Measurements from ENCODE around the gene ARHGAP4. TPM values are rescaled to one million over a fixed set of nuclear protein-coding genes. Genes with fewer than 3 reads are reported as not detected.

Gene ARHGAP4
- total RNA-seq, 2 donors from 2014 or later: 7.6 to 8.9 TPM

DNA sequence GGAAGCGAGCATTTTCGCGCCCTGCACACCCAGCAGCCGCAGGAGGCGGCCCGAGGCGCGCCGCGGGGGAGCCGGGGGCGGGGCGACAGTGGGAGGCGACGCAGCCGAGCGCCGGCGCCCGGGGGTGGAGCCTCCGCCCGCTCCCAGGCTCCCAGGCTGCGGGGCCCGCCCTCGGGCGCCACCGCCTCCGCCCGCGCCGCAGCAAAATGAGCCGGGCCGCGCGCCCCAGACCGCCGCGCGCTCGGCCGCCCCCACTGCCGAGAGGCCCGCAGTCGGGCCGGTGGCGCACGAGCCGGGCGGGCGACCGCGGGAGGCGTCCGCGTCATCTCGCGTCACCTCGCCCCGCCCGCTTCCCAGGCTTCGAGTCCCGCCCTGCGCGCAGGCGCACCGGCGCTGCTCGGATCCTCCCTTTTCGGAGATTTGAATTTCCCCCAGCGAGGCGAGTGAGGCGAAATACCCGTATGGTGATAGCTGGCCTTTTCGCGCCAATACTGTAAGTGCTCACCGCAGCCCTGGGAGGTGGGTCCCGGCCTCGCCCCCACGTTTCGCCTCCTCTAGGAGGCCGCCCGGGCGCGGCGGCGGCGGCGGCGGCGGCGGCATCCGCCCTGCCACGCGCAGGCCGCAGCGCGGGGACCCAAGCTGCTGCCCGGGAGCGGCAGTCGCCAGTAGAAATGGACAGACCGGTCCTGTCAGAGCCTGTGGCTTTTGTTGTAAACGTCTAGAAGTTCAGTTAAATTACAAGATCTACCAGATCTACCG, 46.5 kb upstream of the ARHGAP4 start, which contains the start of gene TMEM187:
TSS of gene TMEM187 (plus strand) at position 387 of the 759 bp plus-strand sequence. CDS start 9,309 bp downstream, outside the sequence.
- DNase-seq (ENCODE audit: low spot score): peak; percentile 89
- Histone ChIP-seq H3K4me3 (peak within 1 kb of the TSS; percentile 68 to 71), H3K9me3 (no peaks in the 10 kb centered on the region), H3K36me3 (no peaks in the 10 kb centered on the region), H3K27me3 (no peaks in the 10 kb centered on the region), H3K27ac (peak within 1 kb of the TSS; percentile 97 to 99), H3K4me1 (peaks cover 0 to 44% of the 10 kb centered on the region in 2 donors)
- TF ChIP-seq, protein P1, sequence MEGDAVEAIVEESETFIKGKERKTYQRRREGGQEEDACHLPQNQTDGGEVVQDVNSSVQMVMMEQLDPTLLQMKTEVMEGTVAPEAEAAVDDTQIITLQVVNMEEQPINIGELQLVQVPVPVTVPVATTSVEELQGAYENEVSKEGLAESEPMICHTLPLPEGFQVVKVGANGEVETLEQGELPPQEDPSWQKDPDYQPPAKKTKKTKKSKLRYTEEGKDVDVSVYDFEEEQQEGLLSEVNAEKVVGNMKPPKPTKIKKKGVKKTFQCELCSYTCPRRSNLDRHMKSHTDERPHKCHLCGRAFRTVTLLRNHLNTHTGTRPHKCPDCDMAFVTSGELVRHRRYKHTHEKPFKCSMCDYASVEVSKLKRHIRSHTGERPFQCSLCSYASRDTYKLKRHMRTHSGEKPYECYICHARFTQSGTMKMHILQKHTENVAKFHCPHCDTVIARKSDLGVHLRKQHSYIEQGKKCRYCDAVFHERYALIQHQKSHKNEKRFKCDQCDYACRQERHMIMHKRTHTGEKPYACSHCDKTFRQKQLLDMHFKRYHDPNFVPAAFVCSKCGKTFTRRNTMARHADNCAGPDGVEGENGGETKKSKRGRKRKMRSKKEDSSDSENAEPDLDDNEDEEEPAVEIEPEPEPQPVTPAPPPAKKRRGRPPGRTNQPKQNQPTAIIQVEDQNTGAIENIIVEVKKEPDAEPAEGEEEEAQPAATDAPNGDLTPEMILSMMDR (IDR thresholded peaks at IDR 0.05): no peak

DNA sequence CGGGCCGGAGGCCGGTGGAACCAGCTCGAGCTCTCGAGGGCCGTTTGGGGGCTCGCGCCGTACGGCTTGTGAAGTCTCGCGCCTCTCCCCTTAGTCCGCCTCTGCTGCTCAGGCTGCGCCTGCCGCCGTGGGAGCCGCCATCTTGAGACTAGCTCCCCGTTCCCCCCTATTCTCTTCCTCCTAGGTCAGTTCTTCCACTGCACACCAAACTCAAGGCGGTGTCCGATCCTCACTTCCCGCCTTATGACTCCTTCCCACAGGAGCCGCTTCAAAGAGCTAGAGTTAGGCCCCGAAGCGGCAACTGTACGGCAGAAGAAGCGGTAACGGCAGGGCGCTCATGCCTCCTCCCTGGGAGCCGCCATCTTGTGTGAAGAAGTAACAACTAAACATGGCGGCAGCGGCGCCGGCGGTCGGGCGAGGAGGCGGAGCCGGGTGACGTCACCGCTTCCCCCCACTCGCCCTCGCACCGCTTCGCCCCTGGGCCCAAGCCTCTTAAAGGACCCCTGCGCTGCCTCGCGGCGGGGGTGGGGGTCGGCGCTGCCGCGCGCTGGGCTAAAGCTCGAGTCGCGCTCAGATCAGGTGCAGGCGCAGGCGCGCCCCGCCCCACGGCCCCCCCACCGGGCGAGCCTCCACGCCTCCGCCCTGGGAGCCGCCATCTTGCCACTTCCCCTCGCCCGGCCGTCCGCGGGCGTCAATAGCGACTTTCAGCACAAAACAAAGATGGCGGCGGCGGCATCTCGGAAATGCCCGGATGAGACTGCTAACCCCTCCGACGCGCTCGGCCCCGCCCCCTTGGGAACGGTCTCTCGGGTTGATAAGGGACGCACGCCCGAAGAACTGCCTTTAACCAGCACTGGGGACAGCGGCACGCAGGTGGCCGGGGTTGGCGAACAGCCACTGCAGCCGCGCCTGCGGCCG, 45.6 kb upstream of the ARHGAP4 start, which contains the start of gene HCFC1:
TSS of gene HCFC1 (minus strand) at position 369 of the 918 bp plus-strand sequence. CDS start 978 bp downstream, outside the sequence.
- Histone ChIP-seq H3K36me3 (no peaks in the 10 kb centered on the region), H3K27ac (peak within 1 kb of the TSS; percentile 97 to 99), H3K4me1 (peaks cover 0 to 53% of the 10 kb centered on the region in 2 donors), H3K9me3 (no peaks in the 10 kb centered on the region), H3K27me3 (no peaks in the 10 kb centered on the region), H3K4me3 (peak within 1 kb of the TSS; percentile 68 to 71)
- peak; percentile 95 for DNase-seq (ENCODE audit: low spot score)
- TF ChIP-seq, protein P1 (IDR thresholded peaks at IDR 0.05): no peak

DNA sequence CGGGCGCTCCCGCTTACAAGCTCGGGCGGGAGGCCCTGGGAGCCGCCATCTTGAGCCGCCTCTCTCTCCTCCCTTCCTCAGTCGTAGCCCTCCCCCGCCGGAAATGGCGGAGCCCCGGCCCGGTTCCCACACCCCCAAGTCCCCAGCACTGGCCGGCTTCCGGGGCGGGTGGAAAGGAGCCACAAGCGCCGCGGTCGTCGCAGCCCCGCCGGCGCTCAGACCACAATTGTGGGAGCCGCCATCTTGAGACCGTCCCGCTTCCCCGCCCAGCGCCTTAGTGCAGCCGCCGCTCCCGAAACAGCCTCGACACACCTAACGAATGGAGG, 45.0 kb upstream of the ARHGAP4 start:
- Histone ChIP-seq H3K27me3 (no peaks in the 10 kb centered on the region), H3K27ac (peak overlapping the region; percentile 97 to 99), H3K36me3 (no peaks in the 10 kb centered on the region), H3K9me3 (no peaks in the 10 kb centered on the region), H3K4me3 (peak overlapping the region; percentile 68 to 71), H3K4me1 (peaks cover 0 to 59% of the 10 kb centered on the region in 2 donors)
- DNase-seq (ENCODE audit: low spot score): peak; percentile 87
- TF ChIP-seq, protein P1 (IDR thresholded peaks at IDR 0.05): no peak

DNA sequence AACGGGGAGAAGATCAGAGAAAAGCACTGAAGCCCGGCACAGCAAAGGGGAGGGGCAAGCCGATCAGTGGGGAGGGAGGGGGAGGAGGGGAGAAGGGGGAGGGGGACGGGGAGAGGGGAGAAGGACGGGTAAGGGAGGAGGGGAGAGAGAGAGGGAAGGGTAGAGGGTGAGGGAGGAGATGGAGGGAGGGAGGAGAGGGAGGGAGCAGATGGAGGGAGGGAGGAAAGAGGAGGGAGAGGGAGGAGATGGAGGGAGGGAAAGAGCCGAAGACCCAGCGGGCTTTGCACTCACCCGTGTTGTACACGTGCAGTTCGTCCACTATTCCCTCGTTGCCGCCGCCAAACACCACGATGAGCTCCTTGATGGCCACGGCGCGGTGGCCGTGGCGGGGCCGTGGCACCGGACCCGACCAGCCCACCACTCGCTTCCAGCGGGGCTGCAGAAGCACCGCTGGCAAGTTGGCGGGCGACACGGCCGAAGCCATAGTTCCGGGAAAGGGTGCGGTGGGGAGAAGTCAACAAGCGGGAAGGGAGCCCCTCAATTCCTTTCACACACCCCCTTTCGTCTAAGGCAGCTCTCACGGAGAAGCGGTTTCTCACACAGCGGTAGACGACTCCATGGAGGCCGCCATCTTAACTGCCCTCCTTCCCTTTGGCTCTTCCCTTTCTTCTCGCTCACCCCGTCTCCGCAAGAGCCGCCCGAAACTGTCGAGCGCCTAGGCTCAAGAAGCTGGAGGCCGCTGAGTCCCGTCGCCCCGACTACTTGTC, 44.5 kb upstream of the ARHGAP4 start:
- Histone ChIP-seq H3K27me3 (no peaks in the 10 kb centered on the region), H3K4me1 (peaks cover 0 to 63% of the 10 kb centered on the region in 2 donors), H3K4me3 (peak overlapping the region; percentile 68 to 71), H3K9me3 (no peaks in the 10 kb centered on the region), H3K27ac (peak overlapping the region; percentile 97 to 99), H3K36me3 (no peaks in the 10 kb centered on the region)
- TF ChIP-seq, protein P1 (IDR thresholded peaks at IDR 0.05): no peak
- no peak for DNase-seq (ENCODE audit: low spot score)

DNA sequence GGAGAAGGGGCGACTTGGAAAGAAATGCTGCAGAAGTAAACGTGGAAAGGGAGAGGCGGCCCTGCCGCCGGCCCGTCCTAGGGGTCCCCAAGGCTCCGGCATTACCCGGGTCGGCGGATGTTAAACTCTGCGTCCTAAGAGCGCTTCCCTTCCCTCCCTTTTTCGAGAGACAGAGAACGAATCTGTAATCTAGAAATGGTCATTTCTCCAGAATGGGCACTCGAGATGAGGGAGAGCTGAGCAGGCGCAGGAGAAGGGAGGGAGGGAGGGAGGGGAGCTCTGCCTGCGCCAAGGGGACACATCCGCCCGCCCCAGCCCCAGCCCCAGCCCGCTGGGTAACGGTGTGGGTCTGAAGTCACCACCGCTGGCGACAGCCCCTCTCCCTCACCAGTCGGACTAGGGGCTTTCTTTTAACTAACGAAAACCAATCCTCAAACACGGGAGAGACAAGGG, 43.9 kb upstream of the ARHGAP4 start:
- Histone ChIP-seq H3K4me3 (peak overlapping the region; percentile 68 to 71), H3K27me3 (no peaks in the 10 kb centered on the region), H3K36me3 (no peaks in the 10 kb centered on the region), H3K27ac (peak overlapping the region; percentile 97 to 99), H3K4me1 (peaks cover 0 to 68% of the 10 kb centered on the region in 2 donors), H3K9me3 (no peaks in the 10 kb centered on the region)
- DNase-seq (ENCODE audit: low spot score): no peak
- TF ChIP-seq, protein P1 (IDR thresholded peaks at IDR 0.05): no peak

Measured in right atrium auricular region (tissue), 2 donors.